RWPE2 (cell line): ENCODE measurements around the gene SDF2.

Experiments
- ATAC-seq: fragments of 200-7000 bp; cut with Tn5 transposase; 3 replicates; pipeline ENCODE4 v1.9.1; 2021; ENCODE audit warnings: low read depth
- DNase-seq: peaks from one replicate; pipeline ENCODE4 v3.0.0-alpha.2; 2020; ENCODE audit warnings: low spot score
- H3K27ac ChIP-seq: fragments of 450-650 bp; 2 replicates; pipeline ENCODE4 v1.5.1; 2017; ENCODE audit warnings: mild to moderate bottlenecking; ENCODE audit not compliant: poor library complexity, severe bottlenecking
- H3K27me3 ChIP-seq: fragments of 250-450 bp; sonication (Bioruptor Pico); 2 replicates; pipeline ENCODE4 v1.5.1; 2021; ENCODE audit warnings: mild to moderate bottlenecking, moderate library complexity; ENCODE audit not compliant: insufficient read depth, poor library complexity, severe bottlenecking
- H3K36me3 ChIP-seq: fragments of 250-450 bp; sonication (Bioruptor Pico); 2 replicates; pipeline ENCODE4 v1.5.1; 2020; ENCODE audit warnings: low read depth, mild to moderate bottlenecking, moderate library complexity
- H3K4me1 ChIP-seq: fragments of 250-450 bp; sonication (Bioruptor Pico); 2 replicates; pipeline ENCODE4 v1.5.1; 2021; ENCODE audit warnings: mild to moderate bottlenecking, moderate library complexity; ENCODE audit not compliant: insufficient read depth, poor library complexity, severe bottlenecking
- H3K4me3 ChIP-seq: fragments of 250-450 bp; sonication (Bioruptor Pico); 2 replicates; pipeline ENCODE4 v1.5.1; 2021; ENCODE audit warnings: mild to moderate bottlenecking, moderate library complexity; ENCODE audit not compliant: severe bottlenecking
- H3K9me3 ChIP-seq: fragments of 250-450 bp; sonication (Bioruptor Pico); 2 replicates; pipeline ENCODE4 v1.5.1; 2021; ENCODE audit warnings: mild to moderate bottlenecking, moderate library complexity; ENCODE audit not compliant: severe bottlenecking
- CTCF ChIP-seq: fragments of 450-650 bp; IDR thresholded peaks from one replicate; pipeline ENCODE4 v1.5.1; 2017; ENCODE audit warnings: mild to moderate bottlenecking, moderate library complexity; ENCODE audit not compliant: poor library complexity, severe bottlenecking

Gene SDF2

GRCh38 chr17:28698253-28698941, 36.7 kb upstream of the SDF2 start:
- H3K9me3 ChIP-seq, result no peaks in the 10 kb centered on the region
- DNase-seq (no peak), ATAC-seq (no peak)
- no peak for TF ChIP-seq CTCF
- H3K27me3 ChIP-seq, result no peaks in the 10 kb centered on the region
- H3K4me3 ChIP-seq, result no peak overlapping the region
- no peak overlapping the region for H3K27ac ChIP-seq
- H3K4me1 ChIP-seq, result no peaks in the 10 kb centered on the region
- H3K36me3 ChIP-seq, result peaks cover 86% of the 10 kb centered on the region

- peaks cover 82% of the 10 kb centered on the region for H3K36me3 ChIP-seq
- H3K27ac ChIP-seq, result no peak overlapping the region
- DNase-seq, result no peak
- no peak for TF ChIP-seq CTCF
- no peaks in the 10 kb centered on the region for H3K4me1 ChIP-seq
- H3K27me3 ChIP-seq, result no peaks in the 10 kb centered on the region
- no peak for ATAC-seq
- H3K9me3 ChIP-seq, result no peaks in the 10 kb centered on the region
- no peak overlapping the region for H3K4me3 ChIP-seq
These were observed 32.2 kb upstream of the SDF2 start for GRCh38 chr17:28693869-28694268.

DNA sequence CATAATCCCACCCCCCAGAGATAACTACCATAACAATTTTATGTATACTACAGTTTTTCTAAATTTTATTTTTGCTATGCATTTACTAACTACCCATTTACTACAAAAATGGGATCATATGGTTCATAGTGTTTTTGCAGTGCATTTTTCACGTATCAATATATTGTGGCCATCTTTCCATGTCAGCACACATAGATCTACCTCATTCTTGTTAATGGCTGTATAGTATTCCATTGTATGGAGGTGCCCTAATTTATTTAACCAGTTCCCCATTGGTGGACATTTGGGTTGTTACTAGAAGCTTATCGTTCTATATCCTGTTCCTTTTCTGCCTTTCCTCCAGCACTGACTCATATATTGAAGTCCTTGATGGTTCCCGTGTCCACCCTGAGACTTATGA, 27.3 kb upstream of the SDF2 start:
- Histone ChIP-seq H3K4me1 (no peaks in the 10 kb centered on the region), H3K9me3 (no peaks in the 10 kb centered on the region), H3K36me3 (peaks cover 90% of the 10 kb centered on the region), H3K27me3 (no peaks in the 10 kb centered on the region), H3K4me3 (no peak overlapping the region), H3K27ac (no peak overlapping the region)
- TF ChIP-seq CTCF, result no peak
- ATAC-seq (no peak), DNase-seq (no peak)

DNA sequence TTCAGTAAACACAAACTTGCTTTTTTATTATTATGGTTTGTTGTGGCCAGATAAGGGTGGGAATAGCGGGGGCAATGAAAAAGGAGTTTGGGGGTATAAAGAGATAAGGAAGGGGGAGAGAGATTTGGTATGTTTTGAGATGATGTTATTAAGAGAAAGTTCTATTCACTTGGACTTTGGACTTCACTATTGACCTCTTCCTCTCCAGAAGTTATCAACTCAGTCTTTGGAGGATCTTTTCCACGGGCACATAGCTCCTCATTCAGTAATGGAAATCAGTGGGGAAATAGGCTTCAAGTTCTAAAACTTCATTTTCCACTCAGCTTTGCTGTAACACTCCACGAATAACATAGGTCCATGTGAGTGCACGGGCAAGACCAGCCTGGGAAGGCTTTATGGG, 26.8 kb upstream of the SDF2 start:
- peaks cover 90% of the 10 kb centered on the region for H3K36me3 ChIP-seq
- ATAC-seq, result no peak

More for the DNA sequence above, 26.8 kb upstream of the SDF2 start:
- Histone ChIP-seq H3K4me3 (no peak overlapping the region), H3K4me1 (no peaks in the 10 kb centered on the region), H3K9me3 (no peaks in the 10 kb centered on the region), H3K27me3 (no peaks in the 10 kb centered on the region), H3K27ac (no peak overlapping the region)
- TF ChIP-seq CTCF, result no peak
- no peak for DNase-seq
